ENCODE data around the gene CBX8.
A peak's percentile ranks its signal among the peaks of the same experiment; 100 is the strongest.

The CBX8 gene

GRCh38 chr17:79792984-79793923 lies 3.6 kb downstream of the CBX8 start:
- peak; percentile 88 for DNase-seq

GRCh38 chr17:79792341-79792871 lies 4.5 kb downstream of the CBX8 start:
- no peak for DNase-seq

GRCh38 chr17:79791735-79792161 lies 5.1 kb downstream of the CBX8 start:
- no peak for DNase-seq

GRCh38 chr17:79790805-79791734 lies 5.8 kb downstream of the CBX8 start:
- no peak for DNase-seq

DNA sequence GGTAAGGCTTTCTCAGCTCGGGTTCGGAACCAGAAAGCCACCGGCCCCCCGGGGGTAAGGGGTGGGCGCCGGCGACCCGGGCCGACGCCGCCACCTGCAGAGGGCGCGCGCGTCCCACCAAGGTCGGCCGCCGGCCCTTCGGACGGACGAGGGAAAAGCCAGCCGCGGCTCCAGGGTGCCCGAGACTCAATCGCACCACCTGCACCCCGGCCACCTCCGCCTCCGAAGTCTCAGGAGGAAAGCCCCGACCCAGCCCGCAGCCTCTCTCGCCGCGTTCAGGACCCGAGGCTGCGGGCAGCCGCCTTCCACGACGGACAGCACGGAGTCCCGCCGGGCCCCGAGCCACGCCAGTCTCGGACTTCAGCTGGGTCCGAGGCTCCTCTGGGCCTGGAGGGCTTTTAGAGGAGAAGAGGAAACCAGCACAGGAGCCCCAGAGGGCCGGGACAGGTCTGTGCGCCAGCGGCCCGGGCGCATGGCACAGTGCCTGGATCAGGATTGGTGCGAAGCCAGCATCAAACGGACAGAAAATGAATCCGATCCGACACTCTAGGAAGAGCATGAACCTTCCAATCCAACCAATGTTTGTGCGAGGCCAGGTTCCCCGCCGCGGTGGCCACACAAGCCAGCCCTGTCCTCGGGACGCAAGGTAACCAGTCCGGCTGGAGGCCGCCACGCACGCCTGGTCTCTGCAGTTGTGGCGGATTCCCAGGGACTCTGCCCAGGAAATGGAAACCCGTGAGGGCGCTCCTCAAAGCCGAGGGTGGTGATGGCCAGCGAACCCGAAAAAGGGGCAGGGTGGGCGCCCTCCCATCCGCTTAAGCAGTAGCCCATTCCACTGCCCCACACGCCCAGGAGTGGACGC lies 6.7 kb downstream of the CBX8 start:
- no peak for DNase-seq

DNA sequence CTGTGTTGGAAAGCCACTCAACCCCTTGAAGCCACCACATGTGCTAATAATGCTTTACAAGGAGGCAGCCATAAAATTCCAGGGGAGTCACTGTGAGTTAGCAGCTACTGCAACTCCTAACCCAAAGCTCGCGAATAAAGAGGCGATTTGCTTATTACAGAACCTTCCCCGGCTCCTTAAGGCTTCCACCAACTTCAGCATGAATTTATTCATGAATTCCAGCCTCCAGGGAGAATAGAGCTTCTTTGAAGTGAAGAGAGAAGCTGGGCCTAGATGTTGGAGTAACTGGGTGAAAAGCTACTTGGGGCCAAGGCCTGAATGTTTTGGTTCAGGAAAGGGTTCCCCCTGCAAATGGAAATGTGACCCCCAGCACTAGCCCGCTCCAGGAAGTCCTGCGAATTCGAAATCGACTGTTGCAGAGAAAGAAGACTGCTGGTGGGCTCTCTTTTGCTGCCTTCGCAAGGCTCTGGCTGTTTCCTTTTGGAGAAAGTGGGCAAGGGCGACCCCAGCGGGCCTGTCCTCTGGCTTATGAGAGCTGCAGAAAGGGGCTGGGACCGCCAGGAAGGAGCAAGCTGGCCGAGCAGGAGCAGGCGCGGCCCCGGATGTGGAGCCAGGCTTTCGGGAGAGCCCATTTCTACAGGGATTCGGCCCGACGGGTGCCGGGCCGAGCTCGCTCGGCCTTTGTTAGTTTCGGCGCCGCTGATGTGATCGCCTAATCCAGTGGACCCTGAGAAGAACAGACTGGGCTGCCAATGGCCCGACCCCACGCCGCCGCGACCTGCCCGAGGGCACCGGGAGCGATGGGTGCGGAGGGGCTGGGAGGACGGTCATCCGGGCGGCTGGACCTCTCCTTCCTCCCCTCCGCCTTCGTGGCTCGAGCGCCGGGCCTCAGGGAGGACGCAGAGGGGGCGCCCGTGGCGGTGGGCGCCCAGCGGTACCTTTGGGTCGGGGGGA lies 7.6 kb downstream of the CBX8 start:
- DNase-seq, result no peak

DNA sequence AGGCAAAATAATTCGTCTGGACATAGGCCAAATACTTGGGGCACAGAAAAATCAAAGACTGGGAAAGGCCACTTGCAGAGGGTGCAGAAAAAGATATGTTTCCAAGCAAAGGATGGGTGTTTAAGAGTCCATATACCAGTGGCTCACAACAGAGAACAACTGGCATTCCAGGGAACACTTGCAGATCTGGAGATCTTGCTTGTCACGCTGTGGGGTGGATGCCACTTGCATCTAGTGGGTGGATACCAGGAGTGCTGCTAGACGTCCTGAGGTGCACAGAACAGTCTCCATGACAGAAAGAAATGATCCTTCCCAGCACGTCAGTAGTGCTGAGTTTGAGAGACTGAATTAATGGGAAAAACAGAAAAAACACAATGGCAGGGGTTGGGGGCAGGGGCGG lies 8.4 kb downstream of the CBX8 start:
- DNase-seq, result no peak

DNA sequence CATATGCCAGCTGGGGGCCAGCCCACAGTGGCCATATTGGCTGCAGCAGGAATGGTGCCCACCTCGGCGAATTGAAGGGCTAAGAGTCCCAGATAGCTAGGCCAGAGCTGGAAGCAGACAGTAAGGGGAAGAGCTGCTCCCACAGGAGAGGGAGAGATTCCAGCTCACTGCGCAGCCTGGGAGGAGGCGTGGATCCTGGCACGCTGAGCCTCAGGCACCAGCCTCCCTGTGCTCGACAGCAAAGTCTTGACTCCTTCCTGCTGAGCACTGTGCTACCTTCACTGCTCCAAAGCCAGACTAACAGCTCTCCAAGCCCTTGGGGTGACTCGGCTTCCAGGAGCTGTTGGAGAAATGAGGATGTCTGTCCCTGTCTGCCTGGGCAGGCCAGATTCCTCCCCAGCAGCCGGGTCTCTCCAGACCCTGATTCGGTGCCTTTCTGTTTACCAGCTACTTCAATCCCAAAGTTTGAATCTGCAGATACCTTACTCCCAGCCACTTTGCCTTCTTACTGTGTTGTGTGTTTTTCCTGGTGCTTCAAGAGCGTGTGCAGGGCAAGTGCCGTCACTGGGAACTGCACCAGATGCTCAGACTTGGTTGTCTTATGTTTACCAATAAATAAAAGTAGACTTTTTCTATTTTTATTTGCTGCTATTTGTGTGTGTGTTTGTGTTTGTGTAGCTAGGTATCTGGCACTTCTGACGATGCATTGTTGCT lies 9.8 kb downstream of the CBX8 start:
- no peak for DNase-seq

DNA sequence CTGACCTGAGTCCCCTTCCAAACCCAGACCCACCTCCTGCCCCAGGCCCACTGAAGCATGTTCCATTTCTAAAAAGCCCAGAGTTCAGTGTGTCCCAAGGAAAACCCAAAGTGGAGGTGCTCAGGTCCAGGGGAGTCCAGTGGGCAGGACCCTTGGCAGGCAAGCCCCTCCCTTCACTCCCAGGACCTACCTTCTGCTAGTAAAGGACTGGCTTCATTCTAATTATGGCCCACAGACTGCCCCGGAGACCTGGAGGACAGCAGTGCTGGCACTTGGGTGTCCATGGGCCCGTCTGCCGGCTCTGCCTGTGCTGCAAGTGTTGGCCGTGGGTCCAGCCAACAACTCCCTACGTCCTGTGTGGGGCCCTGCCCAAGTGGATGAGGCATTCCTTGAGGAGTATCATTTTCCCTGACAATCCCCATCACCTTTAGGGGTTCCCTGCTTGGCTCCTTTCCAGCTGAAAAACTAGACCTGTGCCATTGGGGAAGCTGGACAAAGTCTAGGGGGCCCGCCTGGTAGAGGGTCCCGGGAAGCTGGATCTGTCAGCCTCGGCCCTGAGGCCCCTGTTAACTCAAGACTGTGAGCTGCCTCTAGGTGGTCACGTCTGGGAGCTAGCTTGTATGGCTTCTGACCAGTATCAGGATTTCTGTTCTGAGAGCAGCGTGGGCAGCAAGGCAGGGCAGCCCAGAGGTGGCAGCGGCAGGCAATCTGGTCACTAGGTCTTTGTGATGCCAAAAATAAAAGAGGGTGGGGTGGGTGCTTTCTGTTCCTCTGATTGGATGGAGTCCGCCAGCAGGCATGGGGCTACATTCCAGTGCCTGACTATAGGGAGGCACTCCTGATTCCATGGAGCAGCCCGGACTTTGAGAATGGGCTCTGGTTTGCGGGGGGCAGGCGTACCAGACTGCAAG lies 10.7 kb downstream of the CBX8 start:
- no peak for DNase-seq

GRCh38 chr17:79785017-79785899 lies 11.6 kb downstream of the CBX8 start:
- DNase-seq, result no peak

DNA sequence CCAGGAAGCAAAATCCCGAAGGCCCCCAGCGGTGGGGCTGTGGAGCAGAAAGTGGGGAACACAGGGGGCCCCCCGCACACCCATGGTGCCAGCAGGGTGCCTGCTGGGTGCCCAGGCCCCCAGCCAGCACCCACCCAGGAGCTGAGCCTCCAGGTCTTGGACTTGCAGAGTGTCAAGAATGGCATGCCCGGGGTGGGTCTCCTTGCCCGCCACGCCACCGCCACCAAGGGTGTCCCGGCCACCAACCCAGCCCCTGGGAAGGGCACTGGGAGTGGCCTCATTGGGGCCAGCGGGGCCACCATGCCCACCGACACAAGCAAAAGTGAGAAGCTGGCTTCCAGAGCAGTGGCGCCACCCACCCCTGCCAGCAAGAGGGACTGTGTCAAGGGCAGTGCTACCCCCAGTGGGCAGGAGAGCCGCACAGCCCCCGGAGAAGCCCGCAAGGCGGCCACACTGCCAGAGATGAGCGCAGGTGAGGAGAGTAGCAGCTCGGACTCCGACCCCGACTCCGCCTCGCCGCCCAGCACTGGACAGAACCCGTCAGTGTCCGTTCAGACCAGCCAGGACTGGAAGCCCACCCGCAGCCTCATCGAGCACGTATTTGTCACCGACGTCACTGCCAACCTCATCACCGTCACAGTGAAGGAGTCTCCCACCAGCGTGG lies 12.4 kb downstream of the CBX8 start:
- no peak for DNase-seq

- no peak for DNase-seq
Observed at GRCh38 chr17:79783891-79784290, 13.0 kb downstream of the CBX8 start.

GRCh38 chr17:79781736-79782575 lies 14.9 kb downstream of the CBX8 start:
- DNase-seq, result no peak

- DNase-seq, result no peak
Observed at GRCh38 chr17:79781012-79781650, 15.7 kb downstream of the CBX8 start.

- DNase-seq, result no peak
Observed at GRCh38 chr17:79779661-79780365, 17.1 kb downstream of the CBX8 start.

Measured in fibroblast of skin of back (primary cell).